NCI-H187 (cell line): Measurements from ENCODE around the gene WDR88.
A peak's percentile ranks its signal among the peaks of the same experiment; 100 is the strongest.
"Not testable (repeated sequence)": the region's sequence is repeated elsewhere in the genome, so short reads cannot be mapped to it uniquely, and the experiment has no call there.

Source experiments
- DNase-seq, 2 experiments: peaks; one replicate each; lab custom pipeline; 2025; lab: John Stamatoyannopoulos, UW

The WDR88 gene

DNA sequence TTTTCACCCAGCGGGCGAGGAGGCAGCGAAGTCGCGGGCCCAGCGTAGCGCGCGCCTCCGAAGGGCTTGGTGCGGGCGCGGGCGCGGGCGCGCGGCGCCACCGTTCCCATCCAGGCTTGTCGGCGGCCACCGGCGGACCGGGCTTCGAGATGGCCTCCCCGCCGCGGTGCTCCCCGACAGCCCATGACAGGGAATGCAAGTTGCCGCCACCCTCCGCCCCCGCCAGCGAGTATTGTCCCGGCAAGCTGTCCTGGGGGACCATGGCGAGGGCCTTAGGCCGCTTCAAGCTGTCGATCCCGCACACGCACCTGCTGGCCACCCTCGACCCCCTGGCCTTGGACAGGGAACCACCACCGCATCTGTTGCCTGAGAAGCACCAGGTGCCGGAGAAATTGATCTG, at the start of gene WDR88:
TSS of gene WDR88 (plus strand) at position 94 of the 400 bp plus-strand sequence. CDS start at position 150, 56 bp downstream.
- no peak for DNase-seq

- DNase-seq: no peak
These were observed 46.3 kb upstream of the WDR88 start for GRCh38 chr19:33085570-33086128.

GRCh38 chr19:33086955-33087354, 45.0 kb upstream of the WDR88 start:
- no peak for DNase-seq

DNA sequence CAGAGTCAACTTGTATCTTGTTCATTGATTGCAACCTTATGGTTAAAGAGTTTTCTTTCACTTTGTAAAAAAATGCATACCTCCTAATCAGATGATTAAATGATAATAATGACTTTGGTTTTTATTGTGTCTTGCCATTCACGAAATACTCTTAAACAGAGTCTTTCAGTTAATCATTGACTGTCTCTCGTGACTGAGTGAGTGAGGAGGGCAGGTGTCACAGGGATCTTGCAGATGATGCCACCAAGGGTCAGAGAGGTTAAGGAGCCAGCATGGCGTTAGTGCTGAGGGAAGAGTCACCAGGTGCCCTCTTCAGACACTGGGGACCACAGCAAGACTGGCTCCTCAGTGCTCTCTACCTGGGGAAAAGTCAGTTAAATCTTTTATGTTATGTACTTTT, 42.9 kb upstream of the WDR88 start:
- DNase-seq: no peak

DNA sequence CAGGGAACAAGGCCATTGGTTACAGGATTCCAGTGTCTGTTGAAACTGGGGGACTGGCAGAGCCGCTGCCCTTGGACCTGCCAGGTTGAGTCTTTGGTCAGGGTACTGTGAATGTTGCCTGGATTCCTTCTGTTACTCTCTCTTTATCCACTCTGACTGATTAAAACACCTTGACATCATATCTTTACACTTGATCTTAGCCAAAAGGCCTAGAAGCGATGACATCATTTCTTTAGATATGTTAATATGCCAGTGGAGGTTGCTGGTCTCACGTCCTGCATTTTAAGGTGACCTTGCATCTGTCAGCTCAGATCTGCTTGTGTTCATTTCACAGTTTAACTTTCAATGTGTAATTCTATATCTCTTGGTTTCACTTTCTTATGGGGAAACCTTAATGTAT, 41.7 kb upstream of the WDR88 start:
- no peak for DNase-seq

GRCh38 chr19:33093420-33094210, 38.3 kb upstream of the WDR88 start:
- DNase-seq: no peak

- DNase-seq: no peak
These were observed 37.4 kb upstream of the WDR88 start for GRCh38 chr19:33094436-33095067.

GRCh38 chr19:33096005-33096404, 35.9 kb upstream of the WDR88 start:
- DNase-seq: no peak

- DNase-seq: no peak
These were observed 33.8 kb upstream of the WDR88 start for GRCh38 chr19:33098055-33098534.

GRCh38 chr19:33100894-33101644, 30.8 kb upstream of the WDR88 start:
- DNase-seq: no peak

DNA sequence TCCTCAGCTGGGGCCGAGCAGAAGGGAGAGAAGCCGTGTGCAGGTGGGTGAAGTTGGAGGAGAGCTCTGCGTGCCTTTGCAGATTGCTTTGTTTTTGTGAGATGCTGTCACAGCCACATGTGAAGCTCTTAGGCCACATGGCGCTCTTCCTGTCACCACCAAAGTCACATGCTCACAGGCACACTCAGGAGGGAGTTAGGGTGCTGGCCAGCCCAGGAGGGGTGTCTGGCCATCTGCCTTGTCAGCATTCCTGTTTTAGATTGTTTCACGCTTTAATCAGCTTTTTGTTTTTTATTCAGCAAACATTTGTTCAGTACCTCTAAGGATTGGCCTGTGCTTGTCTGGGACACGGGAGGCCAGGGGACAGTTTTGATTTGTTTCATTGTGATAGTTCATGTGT, 29.0 kb upstream of the WDR88 start:
- DNase-seq: no peak

DNA sequence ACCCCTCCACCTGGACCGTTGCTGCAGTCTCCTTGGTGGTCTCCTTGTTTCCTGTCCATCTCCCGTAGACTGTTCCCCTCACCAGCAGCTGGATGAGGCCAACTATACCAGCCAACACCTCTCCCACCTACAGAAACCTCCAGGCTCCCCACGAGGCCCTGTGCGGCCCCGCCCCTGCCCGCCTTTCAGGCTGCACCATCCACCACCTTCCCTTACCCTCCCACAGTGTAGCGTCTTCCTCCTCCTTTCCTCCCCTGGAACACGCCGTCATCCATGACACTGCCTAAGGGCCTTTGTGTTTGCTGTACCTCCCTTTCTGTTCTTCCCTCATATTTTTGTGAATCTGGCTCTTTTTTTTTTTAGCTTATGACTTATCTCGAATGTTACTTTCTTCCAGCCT, 23.8 kb upstream of the WDR88 start:
- no peak for DNase-seq

GRCh38 chr19:33110137-33110910, 21.6 kb upstream of the WDR88 start:
- no peak for DNase-seq

DNA sequence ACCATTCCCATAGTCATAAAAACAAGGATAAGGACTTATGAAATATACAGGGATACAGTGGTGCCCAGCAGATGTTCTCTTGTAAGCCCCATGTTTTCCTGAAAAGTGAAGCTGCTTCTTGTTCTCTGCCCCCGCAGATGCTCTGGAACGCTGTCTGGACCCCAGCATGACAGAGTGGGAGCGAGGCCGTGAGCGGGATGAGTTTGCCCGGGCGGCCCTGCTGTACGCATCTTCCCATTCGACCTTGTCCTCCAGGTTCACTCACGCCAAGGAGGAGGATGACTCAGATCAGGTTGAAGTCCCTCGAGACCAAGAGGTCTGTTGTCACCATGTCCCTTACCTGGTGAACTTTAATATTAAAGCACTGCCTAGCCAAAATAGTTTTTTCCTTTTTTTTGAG, 20.3 kb upstream of the WDR88 start:
- DNase-seq: no peak

DNA sequence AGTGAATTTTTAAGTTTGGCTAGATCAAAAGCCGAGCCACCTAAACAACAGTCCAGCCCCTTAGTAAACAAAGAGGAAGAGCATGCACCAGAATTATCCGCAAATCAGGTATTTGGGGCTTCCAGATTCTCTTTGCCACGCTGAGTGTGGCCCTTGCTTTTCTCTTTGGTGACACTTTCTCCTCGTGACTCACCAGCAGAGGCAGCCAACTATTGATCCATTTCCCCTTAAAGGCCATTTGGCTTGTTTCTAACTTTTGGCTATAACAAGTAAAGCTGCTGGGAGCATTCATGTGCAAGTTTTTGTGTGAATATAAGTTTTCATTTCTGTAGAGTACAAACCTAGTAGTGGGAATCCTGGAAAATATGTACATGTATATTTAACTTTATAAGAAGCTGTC, 17.6 kb upstream of the WDR88 start:
- no peak for DNase-seq

DNA sequence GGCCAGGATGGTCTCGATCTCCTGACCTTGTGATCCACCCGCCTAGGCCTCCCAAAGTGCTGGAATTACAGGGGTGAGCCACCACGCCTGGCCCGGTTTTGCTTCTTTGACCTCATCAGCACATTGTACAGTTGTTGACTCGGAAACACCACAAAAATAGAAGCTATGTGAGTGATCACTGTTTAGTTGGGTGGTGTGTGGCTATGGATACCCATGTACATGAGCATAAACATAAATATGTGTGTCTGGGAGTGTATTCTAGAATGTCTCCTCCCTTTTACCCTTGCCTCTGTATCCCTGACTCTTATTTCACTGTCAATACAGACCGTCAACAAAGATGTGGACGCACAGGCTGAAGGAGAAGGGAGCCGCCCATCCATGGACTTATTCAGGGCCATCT, 14.4 kb upstream of the WDR88 start:
- no peak for DNase-seq

- DNase-seq: no peak
These were observed 13.3 kb upstream of the WDR88 start for GRCh38 chr19:33118643-33119042.

- no peak for DNase-seq
These were observed 7.5 kb upstream of the WDR88 start for GRCh38 chr19:33124207-33125098.

- peak in 1 of 2 experiments; percentile 48 for DNase-seq
These were observed 6.0 kb upstream of the WDR88 start for GRCh38 chr19:33125929-33126388.

GRCh38 chr19:33126712-33127111, 5.2 kb upstream of the WDR88 start:
- not testable (repeated sequence) for DNase-seq
